Breast epithelium (tissue), 3 donors: ENCODE measurements around the gene FN3K.

Experiments
- CTCF ChIP-seq, 3 donors: fragments of 450-650 bp; IDR thresholded peaks; one replicate each; pipeline ENCODE4 v1.5.1; 2016 to 2017; ENCODE audit warnings: antibody characterized with exemption in 3 of 3, mild to moderate bottlenecking in 3 of 3, moderate library complexity in 3 of 3
- POLR2A ChIP-seq: fragments of 450-650 bp; IDR thresholded peaks from one replicate; pipeline ENCODE4 v1.6.1; 2016; ENCODE audit warnings: antibody characterized with exemption, mild to moderate bottlenecking, moderate library complexity
- POLR2AphosphoS5 ChIP-seq, 3 donors: sonication (generic); formaldehyde crosslinking; IDR thresholded peaks; one replicate each; pipeline ENCODE4 v1.6.1; 2017; ENCODE audit warnings: antibody characterized with exemption in 3 of 3

GRCh38 chr17:82713071-82713723 lies 22.2 kb upstream of the FN3K start:
- no peak for TF ChIP-seq CTCF (IDR thresholded peaks at IDR 0.05)
- TF ChIP-seq POLR2A: no peak
- TF ChIP-seq POLR2AphosphoS5 (IDR thresholded peaks at IDR 0.05): no peak
